Right renal pelvis (tissue), 4 donors: ENCODE results near the gene ST6GALNAC6. TPM values are rescaled to one million over a fixed set of nuclear protein-coding genes. Genes with fewer than 3 reads are reported as not detected.
"Not testable (repeated sequence)": the region's sequence is repeated elsewhere in the genome, so short reads cannot be mapped to it uniquely, and the experiment has no call there.

Experiments
- DNase-seq, 4 donors: peaks; one replicate each; pipeline ENCODE4 v3.0.0-alpha.2; 2013; ENCODE audit warnings: low read depth in 4 of 4, low spot score in 3 of 4, missing footprints in 1 of 4
- polyA plus RNA-seq, 4 donors: library from polyadenylated mRNA; unstranded; fragments of 120-200 nt; gene quantifications; one replicate each; pipeline ENCODE4 v1.2.1, GENCODE V29; 2013; ENCODE audit not compliant: insufficient read length in 4 of 4

The ST6GALNAC6 gene
- polyA plus RNA-seq, 4 donors, result 44.5 to 49.1 (median 46.9) TPM

GRCh38 chr9:127841087-127841835 lies 58.1 kb downstream of the ST6GALNAC6 start:
- no peak for DNase-seq

DNA sequence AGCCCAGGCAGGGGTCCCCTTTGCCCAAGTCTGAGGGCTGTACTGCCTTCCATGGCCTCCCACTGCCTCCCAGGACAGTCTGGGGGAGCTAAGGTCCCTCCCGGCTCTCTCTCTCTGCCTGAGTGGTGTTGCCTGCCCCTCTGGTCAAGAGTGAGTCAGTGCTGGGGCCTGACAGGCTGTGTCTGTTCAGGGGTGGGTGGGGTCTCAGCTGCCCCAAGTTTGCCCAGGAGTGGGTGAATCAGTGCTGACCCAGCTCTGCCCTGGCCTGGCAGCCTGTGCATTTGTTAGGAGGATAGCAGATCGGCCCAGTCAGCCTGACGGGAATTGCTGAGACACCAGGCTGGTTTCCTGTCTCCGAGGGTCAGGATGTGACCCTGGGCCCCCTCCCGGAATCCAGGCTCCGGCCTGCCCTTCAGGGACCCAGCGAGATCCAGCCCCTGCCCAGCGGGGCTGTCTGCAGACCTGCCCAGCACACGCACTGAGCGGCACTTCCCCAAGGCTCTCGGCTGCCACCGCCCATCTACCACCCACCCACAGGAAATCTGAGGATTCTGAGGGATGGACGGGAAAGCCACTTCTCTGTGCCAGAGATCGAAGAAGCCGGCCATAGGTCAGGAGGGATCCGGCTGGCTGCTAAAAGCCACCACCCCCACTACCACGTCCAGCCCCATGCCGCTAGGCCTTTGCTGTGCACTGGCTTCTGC lies 60.9 kb downstream of the ST6GALNAC6 start:
- DNase-seq, result no peak

GRCh38 chr9:127837346-127837745 lies 62.1 kb downstream of the ST6GALNAC6 start:
- no peak for DNase-seq

DNA sequence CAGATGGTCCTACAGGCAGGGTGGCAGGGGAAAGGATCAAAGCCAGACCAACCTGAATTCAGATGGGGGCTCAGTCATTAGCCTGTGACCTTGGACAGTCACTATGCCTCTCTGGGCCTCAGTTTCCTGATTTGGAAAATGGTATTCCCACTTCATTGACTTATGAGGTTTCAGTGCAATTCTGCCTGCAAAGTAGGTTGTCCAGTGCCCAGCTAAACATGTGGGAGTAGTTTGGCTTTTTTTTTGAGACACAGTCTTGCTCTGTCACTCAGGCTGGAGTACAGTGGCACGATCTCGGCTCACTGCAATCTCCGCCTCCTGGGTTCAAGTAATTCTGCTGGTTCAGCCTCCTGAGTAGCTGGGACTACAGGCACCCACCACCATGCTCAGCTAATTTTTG lies 62.8 kb downstream of the ST6GALNAC6 start:
- DNase-seq, result not testable (repeated sequence)

DNA sequence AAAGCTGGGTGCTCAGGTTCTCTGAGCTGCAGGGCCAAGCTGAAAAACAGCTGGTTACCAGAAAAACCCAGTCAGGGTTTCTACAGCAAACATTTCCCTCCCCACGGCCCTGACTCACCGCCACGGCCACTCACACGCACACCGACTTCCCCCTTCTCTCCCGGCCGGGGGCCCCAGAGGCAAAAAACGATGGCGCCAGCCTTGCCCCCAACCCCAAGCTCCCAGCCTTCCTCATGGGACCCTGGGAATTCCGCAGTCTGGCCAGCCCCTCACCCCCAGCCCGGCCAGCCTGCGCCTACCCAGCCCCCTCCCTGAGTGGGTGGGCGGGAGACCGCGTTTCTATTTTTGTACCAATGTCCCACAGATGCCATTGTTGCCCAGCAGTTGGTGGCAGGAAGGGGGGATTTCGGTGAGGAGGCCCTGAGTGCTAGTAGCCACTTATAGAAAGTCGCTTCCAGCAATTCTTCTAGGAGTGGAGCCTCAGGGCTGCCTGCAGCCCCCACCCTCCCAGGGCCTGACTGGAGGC lies 63.3 kb downstream of the ST6GALNAC6 start:
- no peak for DNase-seq

Other genes with a start within 250 kb of the ST6GALNAC6 start
- gene CFAP157, start 192.6 kb downstream of the ST6GALNAC6 start, polyA plus RNA-seq, result 1 to 10 TPM; 3.8 to 5.7 (median 4.8) TPM
- gene PTRH1, start 183.9 kb downstream of the ST6GALNAC6 start, polyA plus RNA-seq, result 10 to 100 TPM in 1 of 4 donors, 1 to 10 TPM in 3; 8.9 to 16.3 (median 9.5) TPM
- under 1 TPM; 0.12 to 0.24 (median 0.17) TPM for gene TTC16, start 183.5 kb downstream of the ST6GALNAC6 start, polyA plus RNA-seq
- 10 to 100 TPM; 12.4 to 19.1 (median 16.6) TPM for gene TOR2A, start 164.3 kb downstream of the ST6GALNAC6 start, polyA plus RNA-seq
- gene SH2D3C, start 120.9 kb downstream of the ST6GALNAC6 start, polyA plus RNA-seq, result 10 to 100 TPM; 15.1 to 18.6 (median 16.1) TPM
- 10 to 100 TPM; 64.6 to 83.1 (median 70.5) TPM for gene CDK9, start 113.6 kb downstream of the ST6GALNAC6 start, polyA plus RNA-seq
- 10 to 100 TPM; 41.5 to 46.2 (median 42.6) TPM for gene FPGS, start 96.7 kb downstream of the ST6GALNAC6 start, polyA plus RNA-seq
- gene ENG, start 44.9 kb downstream of the ST6GALNAC6 start, polyA plus RNA-seq, result 10 to 100 TPM; 80.0 to 96.4 (median 94.8) TPM
- gene AK1, start 21.9 kb downstream of the ST6GALNAC6 start, polyA plus RNA-seq, result 10 to 100 TPM; 40.7 to 53.8 (median 45.1) TPM
- gene ST6GALNAC4, start 17.4 kb upstream of the ST6GALNAC6 start, polyA plus RNA-seq, result 10 to 100 TPM; 11.3 to 15.6 (median 12.6) TPM
- 1 to 10 TPM; 1.0 to 2.3 (median 2.1) TPM for gene PIP5KL1, start 31.2 kb upstream of the ST6GALNAC6 start, polyA plus RNA-seq
- 10 to 100 TPM; 36.0 to 38.2 (median 36.9) TPM for gene DPM2, start 38.3 kb upstream of the ST6GALNAC6 start, polyA plus RNA-seq
- 10 to 100 TPM; 32.1 to 45.7 (median 37.3) TPM for gene EEIG1, start 81.4 kb upstream of the ST6GALNAC6 start, polyA plus RNA-seq
- 10 to 100 TPM; 11.2 to 13.0 (median 12.0) TPM for gene NAIF1, start 167.7 kb upstream of the ST6GALNAC6 start, polyA plus RNA-seq
- gene SLC25A25, start 168.6 kb upstream of the ST6GALNAC6 start, polyA plus RNA-seq, result 10 to 100 TPM; 13.6 to 15.0 (median 14.4) TPM
- 10 to 100 TPM; 40.7 to 66.7 (median 44.3) TPM for gene PTGES2, start 228.1 kb upstream of the ST6GALNAC6 start, polyA plus RNA-seq
- gene LCN2, start 249.8 kb upstream of the ST6GALNAC6 start, polyA plus RNA-seq, result 1 to 10 TPM in 2 of 4 donors, under 1 TPM in 2; 0.43 to 1.9 (median 0.89) TPM